Fibroblast of pulmonary artery (primary cell): ENCODE data around the gene GP1BB.
"Not testable (repeated sequence)": the region's sequence is repeated elsewhere in the genome, so short reads cannot be mapped to it uniquely, and the experiment has no call there.

Experiments used
- DNase-seq: peaks from one replicate; pipeline ENCODE4 v3.0.0-alpha.2; 2010; ENCODE audit warnings: low read depth
- H3K4me3 ChIP-seq: replicated peaks from 2 replicates; pipeline ENCODE4 v1.5.1; 2011; ENCODE audit warnings: low read depth, mild to moderate bottlenecking, control low read depth, low read length, moderate library complexity
- TF ChIP-seq, protein P1 (sequence below): IDR thresholded peaks from 2 replicates; pipeline ENCODE4 v1.5.1; 2011; ENCODE audit warnings: mild to moderate bottlenecking, control low read depth, low read length, inconsistent platforms; ENCODE audit errors: missing control alignments

Gene GP1BB

DNA sequence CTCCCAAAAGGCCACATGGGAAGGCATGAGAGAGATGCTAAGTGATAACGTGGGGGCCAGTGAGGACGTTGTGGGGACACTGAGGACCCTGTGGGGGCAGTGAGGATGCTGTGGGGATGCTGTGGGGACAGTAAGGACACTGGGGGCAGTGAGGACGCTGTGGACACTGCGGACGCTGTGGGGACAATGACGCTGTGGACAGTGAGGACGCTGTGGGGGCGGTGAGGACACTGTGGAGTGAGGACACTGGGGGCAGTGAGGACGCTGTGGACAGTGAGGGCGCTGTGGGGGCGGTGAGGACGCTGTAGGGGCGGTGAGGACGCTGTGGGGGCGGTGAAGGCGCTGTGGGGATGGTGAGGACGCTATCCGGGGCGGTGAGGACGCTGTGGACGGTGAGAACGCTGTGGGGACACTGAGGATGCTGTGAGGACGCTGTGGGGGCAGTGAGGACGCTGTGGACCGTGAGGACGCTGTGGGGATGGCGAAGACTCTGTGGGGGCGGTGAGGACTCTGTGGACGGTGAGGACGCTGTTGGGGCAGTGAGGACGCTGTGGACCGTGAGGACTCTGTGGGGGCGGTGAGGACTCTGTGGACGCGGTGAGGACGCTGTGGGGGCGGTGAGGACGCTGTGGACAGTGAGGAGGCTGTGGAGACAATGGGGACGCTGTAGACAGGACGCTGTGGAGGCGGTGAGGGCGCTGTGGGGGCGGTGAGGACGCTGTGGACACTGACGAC lies 1.8 kb downstream of the GP1BB start:
- TF ChIP-seq, protein P1, sequence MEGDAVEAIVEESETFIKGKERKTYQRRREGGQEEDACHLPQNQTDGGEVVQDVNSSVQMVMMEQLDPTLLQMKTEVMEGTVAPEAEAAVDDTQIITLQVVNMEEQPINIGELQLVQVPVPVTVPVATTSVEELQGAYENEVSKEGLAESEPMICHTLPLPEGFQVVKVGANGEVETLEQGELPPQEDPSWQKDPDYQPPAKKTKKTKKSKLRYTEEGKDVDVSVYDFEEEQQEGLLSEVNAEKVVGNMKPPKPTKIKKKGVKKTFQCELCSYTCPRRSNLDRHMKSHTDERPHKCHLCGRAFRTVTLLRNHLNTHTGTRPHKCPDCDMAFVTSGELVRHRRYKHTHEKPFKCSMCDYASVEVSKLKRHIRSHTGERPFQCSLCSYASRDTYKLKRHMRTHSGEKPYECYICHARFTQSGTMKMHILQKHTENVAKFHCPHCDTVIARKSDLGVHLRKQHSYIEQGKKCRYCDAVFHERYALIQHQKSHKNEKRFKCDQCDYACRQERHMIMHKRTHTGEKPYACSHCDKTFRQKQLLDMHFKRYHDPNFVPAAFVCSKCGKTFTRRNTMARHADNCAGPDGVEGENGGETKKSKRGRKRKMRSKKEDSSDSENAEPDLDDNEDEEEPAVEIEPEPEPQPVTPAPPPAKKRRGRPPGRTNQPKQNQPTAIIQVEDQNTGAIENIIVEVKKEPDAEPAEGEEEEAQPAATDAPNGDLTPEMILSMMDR: no peak
- no peak for DNase-seq
- no peak overlapping the region for H3K4me3 ChIP-seq

DNA sequence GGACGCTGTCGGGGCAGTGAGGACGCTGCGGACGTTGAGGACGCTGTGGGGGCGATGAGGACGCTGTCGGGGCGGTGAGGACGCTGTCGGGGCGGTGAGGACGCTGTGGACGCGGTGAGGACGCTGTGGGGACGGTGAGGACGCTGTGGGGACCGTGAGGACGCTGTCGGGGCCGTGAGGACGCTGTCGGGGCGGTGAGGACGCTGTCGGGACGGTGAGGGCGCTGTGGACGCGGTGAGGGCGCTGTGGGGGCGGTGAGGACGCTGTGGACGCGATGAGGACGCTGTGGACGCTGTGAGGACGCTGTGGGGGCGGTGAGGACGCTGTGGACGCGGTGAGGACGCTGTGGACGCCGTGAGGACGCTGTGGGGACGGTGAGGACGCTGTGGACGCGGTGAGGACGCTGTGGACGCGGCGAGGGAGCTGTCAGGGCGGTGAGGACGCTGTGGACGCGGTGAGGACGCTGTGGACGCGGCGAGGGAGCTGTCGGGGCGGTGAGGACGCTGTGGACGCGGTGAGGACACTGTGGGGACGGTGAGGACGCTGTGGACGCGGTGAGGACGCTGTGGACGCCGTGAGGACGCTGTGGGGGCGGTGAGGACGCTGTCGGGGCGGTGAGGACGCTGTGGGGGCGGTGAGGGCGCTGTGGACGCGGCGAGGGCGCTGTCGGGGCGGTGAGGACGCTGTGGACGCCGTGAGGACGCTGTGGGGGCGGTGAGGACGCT lies 2.9 kb downstream of the GP1BB start:
- not testable (repeated sequence) for H3K4me3 ChIP-seq, DNase-seq

DNA sequence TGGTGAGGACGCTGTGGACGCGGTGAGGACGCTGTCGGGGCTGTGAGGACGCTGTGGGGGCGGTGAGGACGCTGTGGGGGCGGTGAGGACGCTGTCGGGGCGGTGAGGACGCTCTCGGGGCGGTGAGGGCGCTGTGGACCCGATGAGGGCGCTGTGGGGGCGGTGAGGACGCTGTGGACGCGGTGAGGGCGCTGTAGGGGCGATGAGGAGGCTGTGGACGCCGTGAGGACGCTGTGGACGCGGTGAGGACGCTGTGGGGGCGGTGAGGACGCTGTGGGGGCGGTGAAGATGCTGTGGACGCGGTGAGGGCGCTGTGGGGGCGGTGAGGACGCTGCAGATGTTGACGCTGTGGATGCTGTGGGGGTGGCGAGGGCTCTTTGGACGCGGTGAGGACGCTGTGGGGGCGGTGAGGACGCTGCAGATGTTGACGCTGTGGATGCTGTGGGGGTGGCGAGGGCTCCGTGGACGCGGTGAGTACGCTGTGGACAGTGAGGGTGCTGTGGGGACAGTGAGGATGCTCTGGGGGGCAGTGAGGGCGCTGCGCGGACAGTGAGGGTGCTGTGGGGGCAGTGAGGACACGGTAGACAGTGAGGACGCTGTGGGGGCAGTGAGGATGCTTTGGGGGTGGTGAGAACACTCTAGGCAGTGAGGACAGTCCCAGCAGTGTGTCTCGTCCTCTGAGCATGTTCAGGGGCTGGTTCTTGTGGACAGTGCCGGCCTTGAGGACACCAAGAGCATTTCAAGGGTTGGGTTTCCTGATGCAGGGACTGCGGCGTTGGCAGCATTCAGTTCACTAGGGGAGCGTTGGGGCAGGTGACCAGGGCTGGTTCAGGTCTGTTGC lies 4.2 kb downstream of the GP1BB start:
- H3K4me3 ChIP-seq: no peak overlapping the region
- TF ChIP-seq, protein P1: no peak
- no peak for DNase-seq

DNA sequence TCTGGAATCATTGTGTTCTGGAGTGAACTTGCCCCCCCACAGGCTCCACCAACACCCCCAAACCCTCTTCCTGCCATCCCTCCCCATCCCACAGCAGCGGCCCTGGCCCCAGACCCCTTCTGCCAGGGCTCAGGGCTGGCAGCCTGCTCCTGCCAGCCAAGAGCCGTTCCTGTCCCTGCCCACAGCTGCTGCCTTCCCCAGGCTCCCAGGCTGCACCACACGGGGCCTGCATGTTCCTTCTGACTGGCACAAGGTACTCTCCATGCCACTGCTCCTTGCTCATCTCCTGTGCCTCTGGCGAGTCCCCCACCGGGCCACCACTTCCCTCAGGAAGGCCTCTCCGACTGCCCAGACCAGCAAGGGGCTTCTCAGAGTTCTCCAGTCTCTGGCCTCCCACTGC lies 4.9 kb downstream of the GP1BB start:
- TF ChIP-seq, protein P1: no peak
- no peak for DNase-seq
- H3K4me3 ChIP-seq: no peak overlapping the region

DNA sequence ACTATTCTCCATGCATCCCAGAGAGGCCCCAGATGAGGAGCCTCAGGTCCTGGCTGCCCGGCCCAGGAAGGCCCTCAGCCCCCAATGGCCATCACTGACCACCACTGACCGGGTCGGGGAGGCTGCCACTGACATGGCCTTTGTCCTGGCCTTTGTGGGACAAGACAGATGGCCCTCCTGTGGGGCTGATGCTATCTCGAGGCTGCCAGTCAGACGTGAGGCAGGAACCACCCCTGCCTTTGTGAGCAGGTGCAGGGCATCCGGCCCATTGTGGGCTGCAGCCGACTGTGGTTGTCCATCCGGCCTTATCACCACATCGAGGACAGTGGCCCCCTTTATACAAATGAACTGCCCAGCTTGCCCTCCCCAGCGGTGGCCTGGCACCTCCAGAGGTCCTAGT lies 5.5 kb downstream of the GP1BB start:
- H3K4me3 ChIP-seq: no peak overlapping the region
- TF ChIP-seq, protein P1: no peak
- DNase-seq: no peak

DNA sequence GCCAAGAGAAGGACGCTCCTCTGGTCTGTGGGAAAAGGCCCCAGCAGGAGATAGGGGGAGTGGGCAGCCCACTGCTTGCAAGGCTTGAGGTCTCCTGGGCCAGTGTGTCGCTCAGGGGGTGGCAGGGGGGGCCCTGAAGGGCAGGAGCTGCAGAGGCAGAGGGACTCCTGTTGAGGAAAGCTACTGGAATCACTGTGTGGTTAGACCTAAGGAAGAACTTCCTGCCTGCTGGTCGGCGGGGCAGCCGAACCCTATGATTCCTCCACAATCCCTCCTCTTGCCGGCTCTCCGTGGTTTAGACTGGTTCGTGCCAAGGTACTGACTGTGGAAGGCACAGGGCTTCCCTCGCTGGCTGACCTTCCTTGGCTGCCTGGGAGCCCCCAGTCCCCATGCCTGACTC lies 6.2 kb downstream of the GP1BB start:
- H3K4me3 ChIP-seq: no peak overlapping the region
- DNase-seq: no peak
- TF ChIP-seq, protein P1: no peak

DNA sequence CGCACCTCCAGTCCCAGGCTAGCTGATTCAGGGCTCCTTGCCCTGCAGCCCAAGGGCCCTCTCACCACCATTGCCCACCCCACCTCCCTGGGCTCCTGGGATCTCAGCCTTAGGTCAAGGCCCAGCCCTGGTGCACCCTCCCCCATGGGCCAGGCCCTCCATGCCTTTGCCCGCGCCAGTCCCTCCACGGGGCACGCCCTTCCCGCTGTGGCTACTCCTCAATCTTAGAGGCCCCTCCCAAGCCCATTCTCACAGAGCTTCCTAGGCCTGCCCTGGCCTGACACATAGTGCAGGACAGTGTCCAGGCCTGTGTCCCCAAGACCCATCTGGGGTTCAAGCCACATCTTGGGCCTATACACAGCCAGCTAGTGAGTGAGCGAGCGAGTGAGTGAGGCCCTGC lies 6.9 kb downstream of the GP1BB start:
- no peak overlapping the region for H3K4me3 ChIP-seq
- no peak for DNase-seq
- TF ChIP-seq, protein P1: no peak
